K562 (cell line): Measurements from ENCODE around the gene COQ4. TPM values are rescaled to one million over a fixed set of nuclear protein-coding genes. Genes with fewer than 3 reads are reported as not detected.

Source experiments
- CBFB ChIP-seq: sonication (generic); formaldehyde crosslinking; IDR thresholded peaks from 2 replicates; pipeline ENCODE4 v1.4.0; 2020; ENCODE audit warnings: mild to moderate bottlenecking, missing genetic modification reagents
- E2F6 ChIP-seq, 2 experiments: IDR thresholded peaks; 2 replicates each; pipeline ENCODE4 v1.6.1; 2011; ENCODE audit warnings: borderline replicate concordance in 1 of 2, control low read depth in 1 of 2, low read depth in 1 of 2, low read length in 1 of 2, mild to moderate bottlenecking in 1 of 2, mixed read lengths in 1 of 2, moderate library complexity in 1 of 2; ENCODE audit not compliant: insufficient read depth in 1 of 2, insufficient read length in 1 of 2, poor library complexity in 1 of 2, severe bottlenecking in 1 of 2; ENCODE audit errors: extremely low read depth in 1 of 2
- ERF ChIP-seq: fragments of 450-650 bp; formaldehyde crosslinking; IDR thresholded peaks from 2 replicates; pipeline ENCODE4 v1.4.0; 2020; ENCODE audit warnings: mild to moderate bottlenecking, mixed read lengths
- ETV6 ChIP-seq, 3 experiments: fragments of 150-350 bp in 1 of 3; sonication (generic) in 1 of 3; formaldehyde crosslinking in 1 of 3; IDR thresholded peaks; 2 replicates each; pipeline versions ENCODE4 v1.6.1 to v1.8.0; 2014 to 2022; ENCODE audit warnings: borderline replicate concordance in 2 of 3, low read depth in 2 of 3, antibody characterized with exemption in 1 of 3, low read length in 1 of 3, mild to moderate bottlenecking in 1 of 3, missing genetic modification reagents in 1 of 3
- HDAC8 ChIP-seq: fragments of 450-650 bp; IDR thresholded peaks from 2 replicates; pipeline ENCODE4 v1.6.1; 2016; ENCODE audit warnings: mild to moderate bottlenecking, missing genetic modification characterization, moderate library complexity, missing compliant biosample characterization
- HOMEZ ChIP-seq: fragments of 250-450 bp; sonication (Bioruptor Pico); IDR thresholded peaks from 2 replicates; pipeline ENCODE4 v1.4.0; 2020; ENCODE audit warnings: mild to moderate bottlenecking, moderate library complexity
- ID3 ChIP-seq, 2 experiments: fragments of 250-450 bp in 1 of 2; fragments of 450-650 bp in 1 of 2; sonication (Bioruptor Pico) in 1 of 2; IDR thresholded peaks; 2 replicates each; pipeline versions ENCODE4 v1.6.1 to v1.8.0; 2016 to 2021; ENCODE audit warnings: mild to moderate bottlenecking in 2 of 2, moderate library complexity in 2 of 2, missing compliant biosample characterization in 1 of 2, missing genetic modification characterization in 1 of 2
- ILK ChIP-seq: fragments of 450-650 bp; IDR thresholded peaks from 2 replicates; pipeline ENCODE4 v1.6.1; 2016; ENCODE audit warnings: missing genetic modification characterization, low read depth, mild to moderate bottlenecking, missing compliant biosample characterization, moderate library complexity, borderline replicate concordance
- IRF2 ChIP-seq: sonication (generic); formaldehyde crosslinking; IDR thresholded peaks from 2 replicates; pipeline ENCODE4 v1.8.1; 2022; ENCODE audit warnings: mild to moderate bottlenecking, missing genetic modification reagents
- KDM5B ChIP-seq: fragments of 200-600 bp; sonication (generic); IDR thresholded peaks from 2 replicates; pipeline ENCODE4 v1.6.1; 2012; ENCODE audit warnings: low read depth, mild to moderate bottlenecking, moderate library complexity, low read length, control low read depth, inconsistent platforms; ENCODE audit not compliant: insufficient replicate concordance
- MAZ ChIP-seq, 2 experiments: fragments of 450-650 bp in 1 of 2; sonication (generic) in 1 of 2; formaldehyde crosslinking; IDR thresholded peaks in 1 of 2; conservative IDR thresholded peaks in 1 of 2; 2 replicates each; pipeline versions ENCODE4 v1.4.0 to v1.5.0; 2020; ENCODE audit warnings: mild to moderate bottlenecking in 1 of 2, missing genetic modification reagents in 1 of 2
- MCM3 ChIP-seq: fragments of 450-650 bp; IDR thresholded peaks from 2 replicates; pipeline ENCODE4 v1.6.1; 2016
- MYC ChIP-seq, 2 experiments: fragments of 250-450 bp in 1 of 2; sonication (Bioruptor Pico) in 1 of 2; IDR thresholded peaks; 2 replicates each; pipeline versions ENCODE4 v1.5.1 to v1.6.1; 2012 to 2021; ENCODE audit warnings: low read depth in 2 of 2, borderline replicate concordance in 1 of 2, improper control_type of control experiment in 1 of 2, low read length in 1 of 2, mild to moderate bottlenecking in 1 of 2, moderate library complexity in 1 of 2
- RCOR1 ChIP-seq, 2 experiments: IDR thresholded peaks; 2 replicates each; pipeline ENCODE4 v1.6.1; 2012; ENCODE audit warnings: low read depth in 2 of 2, low read length in 2 of 2, borderline replicate concordance in 1 of 2, improper control_type of control experiment in 1 of 2
- RFX7 ChIP-seq: fragments of 250-450 bp; sonication (Bioruptor Pico); IDR thresholded peaks from 2 replicates; pipeline ENCODE4 v1.5.1; 2021; ENCODE audit warnings: mild to moderate bottlenecking
- SMAD4 ChIP-seq: fragments of 250-450 bp; sonication (Bioruptor Pico); conservative IDR thresholded peaks from 2 replicates; pipeline ENCODE4 v1.8.0; 2021; ENCODE audit warnings: inconsistent platforms, mild to moderate bottlenecking, moderate library complexity
- TCF15 ChIP-seq: fragments of 250-450 bp; sonication (Bioruptor Pico); IDR thresholded peaks from 2 replicates; pipeline ENCODE4 v1.8.0; 2022; ENCODE audit warnings: moderate library complexity, mild to moderate bottlenecking, inconsistent platforms
- TEAD1 ChIP-seq, 2 experiments: fragments of 450-650 bp in 1 of 2; sonication (generic) in 1 of 2; formaldehyde crosslinking; IDR thresholded peaks; 2 replicates each; pipeline versions ENCODE4 v1.4.0 to v1.8.0; 2020 to 2022; ENCODE audit warnings: mild to moderate bottlenecking in 2 of 2, missing genetic modification reagents in 1 of 2
- ZNF436 ChIP-seq: fragments of 250-450, 450-650 bp; sonication (Bioruptor Pico); formaldehyde crosslinking; IDR thresholded peaks from 2 replicates; pipeline ENCODE4 v1.7.0; 2020; ENCODE audit warnings: mild to moderate bottlenecking
- ZNF444 ChIP-seq: fragments of 250-450 bp; sonication (Bioruptor Pico); IDR thresholded peaks from 2 replicates; pipeline ENCODE4 v1.4.0; 2020; ENCODE audit warnings: mild to moderate bottlenecking, moderate library complexity
- ZNF778 ChIP-seq: fragments of 450-650 bp; formaldehyde crosslinking; IDR thresholded peaks from 2 replicates; pipeline ENCODE4 v1.4.0; 2020; ENCODE audit warnings: mild to moderate bottlenecking, moderate library complexity
- polyA plus RNA-seq, 8 experiments: library from polyadenylated mRNA; depleted of rRNA in 4 of 8; stranded (reverse) in 5 of 8; unstranded in 3 of 8; fragments of >200 nt; fragmentation: Nextera tagmentation in 2 of 8; fragmentation: Illumina TruSeq in 1 of 8; extraction: Ambion mirVana in 2 of 8; extraction: Trizol in 1 of 8; gene quantifications; 2 replicates each; pipeline versions ENCODE4 v1.2.1 to v1.2.3, GENCODE V29; 2011 to 2014; ENCODE audit warnings: inconsistent platforms in 1 of 8, missing spikeins in 1 of 8
- total RNA-seq, 7 experiments: library from RNA; depleted of rRNA in 6 of 7; stranded (reverse); fragments of >200 nt in 6 of 7; fragmentation: Illumina TruSeq in 2 of 7; extraction: Trizol in 2 of 7; gene quantifications; 2 replicates each; pipeline versions ENCODE4 v1.2.1 to v1.2.3, GENCODE V29; 2011 to 2021; ENCODE audit warnings: low replicate concordance in 1 of 7

Gene COQ4
- total and polyA plus RNA-seq, 9 of the 15 experiments (the other 6 are each of a cell fraction or from before 2014, with no cell fraction given): 9.1 to 135 (median 67.2) TPM

DNA sequence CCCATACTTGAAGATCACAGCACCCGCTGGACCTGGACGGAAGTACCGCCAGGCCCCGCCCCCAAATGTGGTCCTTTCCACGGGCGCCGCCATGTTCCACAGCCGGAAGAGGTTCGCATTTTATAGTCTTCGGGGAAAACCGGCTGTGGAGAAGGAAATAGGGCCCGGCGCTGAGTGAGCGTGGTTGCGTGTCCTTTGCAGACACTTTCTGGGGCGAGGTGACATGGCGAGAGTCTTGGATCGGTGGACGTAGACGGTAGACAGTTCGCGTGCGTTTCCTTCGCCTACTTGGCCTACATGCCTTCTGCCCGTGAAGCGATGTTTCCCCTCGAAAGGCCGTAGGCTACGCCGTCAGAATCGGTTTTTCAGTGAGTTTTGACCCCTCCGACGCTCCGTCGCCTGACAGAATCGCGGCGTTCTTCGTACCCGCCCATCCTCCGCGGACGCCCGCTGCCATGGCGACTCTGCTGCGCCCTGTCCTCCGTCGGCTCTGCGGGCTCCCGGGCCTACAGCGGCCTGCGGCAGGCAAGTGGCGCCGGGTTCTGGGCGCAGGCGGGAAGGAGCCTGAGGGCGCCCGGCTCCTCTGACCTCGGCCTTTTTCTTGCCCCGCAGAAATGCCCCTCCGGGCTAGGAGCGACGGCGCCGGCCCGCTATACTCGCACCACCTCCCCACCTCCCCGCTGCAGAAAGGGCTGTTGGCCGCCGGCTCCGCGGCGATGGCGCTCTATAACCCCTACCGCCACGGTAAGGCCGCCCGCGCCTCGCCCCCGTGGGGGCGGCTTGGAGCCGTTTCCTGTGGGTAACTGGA lies at the start of gene COQ4, which contains the start of gene TRUB2 (continued):
- TF ChIP-seq ID3 (CRISPR knock-in tag; IDR thresholded peaks at IDR 0.05) (no peak), ID3 (tag; IDR thresholded peaks at IDR 0.05) (peak; percentile 98), ETV6 (IDR thresholded peaks at IDR 0.05; ENCODE audit: borderline replicate concordance in 1 of 2, low read depth in 2 of 2, low read length in 1 of 2) (peak in 1 of 2 experiments; percentile 35; a peak in 2 of 4 replicates), ETV6 (CRISPR knock-in tag; IDR thresholded peaks at IDR 0.05; ENCODE audit: borderline replicate concordance) (no peak), KDM5B (peak; percentile 82), TEAD1 (CRISPR knock-in tag; IDR thresholded peaks at IDR 0.05) (peak in 1 of 2 experiments; percentile 85; a peak in 1 of 4 replicates), CBFB (CRISPR knock-in tag) (no peak), TCF15 (CRISPR knock-in tag) (peak; percentile 87; the same call in 1 of the 2 replicates), ZNF436 (peak; percentile 45; the same call in 1 of the 2 replicates), IRF2 (CRISPR knock-in tag) (no peak), RFX7 (CRISPR knock-in tag) (no peak; the same call in 1 of the 2 replicates), ZNF444 (0 out of 2 replicates have a peak, but pooled peaks have one; percentile 19), HOMEZ (CRISPR knock-in tag) (peak; percentile 78; the same call in 1 of the 2 replicates), ERF (CRISPR knock-in tag) (peak; percentile 52), ILK (tag) (no peak), E2F6 (IDR thresholded peaks at IDR 0.05; ENCODE audit: borderline replicate concordance in 1 of 2, extremely low read depth in 1 of 2, insufficient read depth in 1 of 2, insufficient read length in 1 of 2, low read depth in 1 of 2, low read length in 1 of 2, poor library complexity in 1 of 2, severe bottlenecking in 1 of 2) (peak; percentile 42 to 60), SMAD4 (peak; percentile 92), MCM3 (no peak), ZNF778 (CRISPR knock-in tag) (no peak), MAZ (CRISPR knock-in tag; conservative IDR thresholded peaks at IDR 0.05 in 1 of 2, IDR thresholded peaks at IDR 0.05 in 1 of 2) (peak in 1 of 2 experiments; percentile 93; a peak in 2 of 4 replicates), RCOR1 (IDR thresholded peaks at IDR 0.05; ENCODE audit: borderline replicate concordance in 1 of 2, low read depth in 2 of 2, low read length in 2 of 2) (peak; percentile 36 to 60; a peak in 2 of 4 replicates), HDAC8 (tag) (peak; percentile 85), MYC (IDR thresholded peaks at IDR 0.05; ENCODE audit: low read depth, low read length) (peak; percentile 100), MYC (CRISPR knock-in tag; IDR thresholded peaks at IDR 0.05; ENCODE audit: borderline replicate concordance, low read depth) (no peak)
